ENCODE measurements around the gene NPTXR. TPM values are rescaled to one million over a fixed set of nuclear protein-coding genes. Genes with fewer than 3 reads are reported as not detected.

Gene NPTXR
- polyA plus RNA-seq, 3 donors, result 0.04 TPM; not detected in 2

- Mint-ChIP-seq H3K36me3 (peaks cover 7 to 8% of the 10 kb centered on the region in 2 donors), H3K27ac (no peak overlapping the region), H3K4me1 (peaks cover 7% of the 10 kb centered on the region), H3K9me3 (peaks cover 0 to 2% (median 0%) of the 10 kb centered on the region in 7 donors), H3K4me3 (peak overlapping the region in 1 of 2 donors; percentile 21), H3K27me3 (ENCODE audit: low read depth in 3 of 3) (peaks cover 3 to 11% (median 4%) of the 10 kb centered on the region in 3 donors)
- no peaks in the 10 kb centered on the region for H3K9me3 ChIP-seq (replicated peaks in 1 of 2; ENCODE audit: control insufficient read depth in 1 of 2, insufficient read depth in 1 of 2, low read length in 2 of 2)
- peaks cover 6 to 14% of the 10 kb centered on the region in 2 donors for H3K36me3 ChIP-seq (replicated peaks in 1 of 2; ENCODE audit: control insufficient read depth in 1 of 2, insufficient read depth in 2 of 2, low read length in 2 of 2)
- intact Hi-C loops (cut with micrococcal nuclease), result no loop called here
- no peak for TF ChIP-seq CTCF (IDR thresholded peaks at IDR 0.05)
- H3K27me3 ChIP-seq (ENCODE audit: control insufficient read depth in 2 of 2, insufficient read depth in 2 of 2, low read length in 2 of 2), result no peaks in the 10 kb centered on the region
- no peak overlapping the region for H3K9ac ChIP-seq (ENCODE audit: insufficient read depth, low read length, poor library complexity, severe bottlenecking)
- no peak overlapping the region for H3K4me2 ChIP-seq (replicated peaks; ENCODE audit: extremely low read depth, low read length, poor library complexity, severe bottlenecking)
- no peak overlapping the region for H3K27ac ChIP-seq (ENCODE audit: low read depth in 1 of 2, low read length in 2 of 2)
- WGBS (ENCODE audit: insufficient coverage), result 75% methylated on average over 23 of the region's 23 CpGs
- no peak overlapping the region for H3K4me3 ChIP-seq (replicated peaks in 1 of 3; ENCODE audit: low read depth in 2 of 3, low read length in 3 of 3)
- no peaks in the 10 kb centered on the region for H3K79me2 ChIP-seq (ENCODE audit: insufficient read depth, low read length)
- no peak overlapping the region for H2AFZ ChIP-seq (ENCODE audit: insufficient read depth, low read depth, low read length, poor library complexity, severe bottlenecking)
- peaks cover 9 to 11% of the 10 kb centered on the region in 2 donors for H3K4me1 ChIP-seq (ENCODE audit: control insufficient read depth in 1 of 2, insufficient read depth in 2 of 2, low read length in 2 of 2)
- peaks cover 55% of the 10 kb centered on the region for H4K20me1 ChIP-seq (ENCODE audit: insufficient read depth, low read length)
- DNase-seq, result no peak
Observed at GRCh38 chr22:38860283-38861169, 16.7 kb upstream of the NPTXR start.

- H3K27me3 Mint-ChIP-seq (ENCODE audit: low read depth in 3 of 3), result peaks cover 3 to 11% (median 4%) of the 10 kb centered on the region in 3 donors
- no peak for TF ChIP-seq CTCF (IDR thresholded peaks at IDR 0.05)
- no peaks in the 10 kb centered on the region for H3K79me2 ChIP-seq (ENCODE audit: insufficient read depth, low read length)
- no peaks in the 10 kb centered on the region for H3K9me3 ChIP-seq (replicated peaks in 1 of 2; ENCODE audit: control insufficient read depth in 1 of 2, insufficient read depth in 1 of 2, low read length in 2 of 2)
- H4K20me1 ChIP-seq (ENCODE audit: insufficient read depth, low read length), result peaks cover 47% of the 10 kb centered on the region
- no peak overlapping the region for H2AFZ ChIP-seq (ENCODE audit: insufficient read depth, low read depth, low read length, poor library complexity, severe bottlenecking)
- DNase-seq, result no peak
- H3K27me3 ChIP-seq (ENCODE audit: control insufficient read depth in 2 of 2, insufficient read depth in 2 of 2, low read length in 2 of 2), result no peaks in the 10 kb centered on the region
- peaks cover 9 to 11% of the 10 kb centered on the region in 2 donors for H3K4me1 ChIP-seq (ENCODE audit: control insufficient read depth in 1 of 2, insufficient read depth in 2 of 2, low read length in 2 of 2)
- H3K9ac ChIP-seq (ENCODE audit: insufficient read depth, low read length, poor library complexity, severe bottlenecking), result no peak overlapping the region
- H3K36me3 ChIP-seq (replicated peaks in 1 of 2; ENCODE audit: control insufficient read depth in 1 of 2, insufficient read depth in 2 of 2, low read length in 2 of 2), result peaks cover 0 to 6% of the 10 kb centered on the region in 2 donors
- peaks cover 4% of the 10 kb centered on the region in 2 donors for H3K36me3 Mint-ChIP-seq
- H3K27ac ChIP-seq (ENCODE audit: low read depth in 1 of 2, low read length in 2 of 2), result no peak overlapping the region
- intact Hi-C loops (cut with micrococcal nuclease), result no loop called here
- H3K4me3 Mint-ChIP-seq, result no peak overlapping the region
- peaks cover 0 to 2% (median 0%) of the 10 kb centered on the region in 7 donors for H3K9me3 Mint-ChIP-seq
- WGBS (ENCODE audit: insufficient coverage), result 85% methylated on average over 13 of the region's 14 CpGs
- no peak overlapping the region for H3K27ac Mint-ChIP-seq
- no peak overlapping the region for H3K4me2 ChIP-seq (replicated peaks; ENCODE audit: extremely low read depth, low read length, poor library complexity, severe bottlenecking)
- peaks cover 7% of the 10 kb centered on the region for H3K4me1 Mint-ChIP-seq
- no peak overlapping the region for H3K4me3 ChIP-seq (replicated peaks in 1 of 3; ENCODE audit: low read depth in 2 of 3, low read length in 3 of 3)
Observed at GRCh38 chr22:38859581-38860282, 15.9 kb upstream of the NPTXR start.
